HG03064 (cell line): ENCODE results near the gene CCSER1.

ENCODE experiments used
- ATAC-seq: cut with Tn5 transposase; IDR thresholded peaks from one replicate; pipeline ENCODE4 v1.9.1; 2021; ENCODE audit warnings: low read depth; ENCODE audit not compliant: unreplicated experiment

The CCSER1 gene

GRCh38 chr4:90127706-90128345 is 632 bp downstream of the CCSER1 start:
- ATAC-seq: peak; percentile 23

DNA sequence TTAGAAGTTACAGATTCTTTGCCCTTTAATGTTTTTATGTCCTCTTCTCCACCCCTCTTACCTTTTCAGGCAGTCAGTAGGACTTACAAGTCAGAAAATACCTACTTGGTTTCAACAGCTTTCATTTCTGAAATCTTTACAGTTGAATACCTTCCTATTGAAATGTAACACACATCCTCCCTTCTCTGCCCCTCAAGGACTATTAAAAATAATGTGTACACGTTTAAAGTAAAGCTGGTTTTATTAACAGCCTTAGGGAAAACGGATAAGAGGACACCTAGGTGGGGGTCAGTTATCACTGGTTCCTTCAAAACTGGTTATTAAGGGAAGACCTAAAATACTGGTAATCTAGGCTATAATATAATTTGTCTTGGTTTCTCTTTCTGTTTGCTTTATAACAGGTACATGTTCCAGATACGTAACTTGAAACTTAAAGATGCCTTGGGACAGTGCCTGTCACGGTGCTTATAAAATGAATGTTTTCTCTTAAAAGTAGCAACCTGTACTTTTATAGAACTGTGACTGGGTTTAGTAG is 1.8 kb downstream of the CCSER1 start:
- ATAC-seq: peak; percentile 37

DNA sequence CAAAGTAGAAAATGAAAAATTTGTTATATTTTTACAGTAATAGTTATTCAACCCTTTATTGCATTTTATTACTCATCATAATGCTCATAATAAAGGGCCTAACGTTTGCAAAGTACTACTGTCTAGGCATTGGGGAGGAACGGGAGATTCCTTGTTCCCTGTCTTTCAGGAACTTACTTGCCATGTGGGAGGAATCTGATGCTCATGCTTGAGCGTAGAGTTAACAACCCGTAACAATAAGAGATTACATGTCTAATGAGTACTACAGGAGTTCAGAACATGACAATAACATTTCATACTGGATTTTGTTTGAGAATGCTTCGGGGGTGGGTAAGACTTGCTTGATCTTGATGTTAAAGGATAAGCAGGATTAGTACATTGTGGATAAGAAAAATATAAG is 2.9 kb downstream of the CCSER1 start:
- ATAC-seq: no peak

- no peak for ATAC-seq
Measured at GRCh38 chr4:90137555-90137954, 10.4 kb downstream of the CCSER1 start.

DNA sequence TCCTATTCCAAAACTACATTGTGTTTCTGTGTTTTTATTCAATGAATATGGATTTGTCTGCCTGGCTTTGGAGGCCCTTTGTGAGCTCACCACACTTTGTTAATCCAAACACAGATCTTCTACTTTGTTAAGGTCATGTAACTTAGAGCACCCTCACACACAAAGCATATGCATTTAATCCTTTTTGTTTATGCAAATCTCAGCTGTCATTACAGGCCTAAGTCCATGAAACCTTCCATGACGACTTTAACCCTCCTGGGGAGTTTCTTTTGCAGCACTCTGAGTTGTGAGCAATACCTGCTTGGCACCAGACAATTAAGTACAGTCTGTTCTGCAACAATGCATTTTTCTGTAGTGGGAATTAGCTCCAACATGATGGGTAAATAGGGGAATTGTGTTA is 14.9 kb downstream of the CCSER1 start:
- ATAC-seq: no peak

DNA sequence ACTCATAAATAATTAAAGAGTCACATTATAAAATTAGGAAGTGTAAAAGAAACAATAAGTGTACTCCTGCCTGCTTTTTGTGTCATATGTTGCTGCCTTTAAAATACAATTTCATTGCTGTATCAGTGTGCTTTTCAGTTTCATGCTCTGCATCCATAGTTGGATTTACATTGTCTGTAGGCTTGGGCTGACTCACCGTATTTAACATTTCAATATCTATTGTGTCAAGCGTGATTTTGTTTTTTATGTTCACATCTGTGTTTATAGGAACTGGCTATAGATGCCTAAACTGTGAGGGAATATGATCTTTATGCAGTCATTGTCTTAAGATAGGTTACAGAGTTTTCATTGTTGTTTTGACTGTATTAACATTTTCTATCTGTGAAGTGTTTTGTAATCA is 18.1 kb downstream of the CCSER1 start:
- ATAC-seq: no peak

- no peak for ATAC-seq
Measured at GRCh38 chr4:90146306-90146705, 19.1 kb downstream of the CCSER1 start.

GRCh38 chr4:90148574-90149148 is 21.5 kb downstream of the CCSER1 start:
- no peak for ATAC-seq

- no peak for ATAC-seq
Measured at GRCh38 chr4:90152024-90152423, 24.8 kb downstream of the CCSER1 start.

DNA sequence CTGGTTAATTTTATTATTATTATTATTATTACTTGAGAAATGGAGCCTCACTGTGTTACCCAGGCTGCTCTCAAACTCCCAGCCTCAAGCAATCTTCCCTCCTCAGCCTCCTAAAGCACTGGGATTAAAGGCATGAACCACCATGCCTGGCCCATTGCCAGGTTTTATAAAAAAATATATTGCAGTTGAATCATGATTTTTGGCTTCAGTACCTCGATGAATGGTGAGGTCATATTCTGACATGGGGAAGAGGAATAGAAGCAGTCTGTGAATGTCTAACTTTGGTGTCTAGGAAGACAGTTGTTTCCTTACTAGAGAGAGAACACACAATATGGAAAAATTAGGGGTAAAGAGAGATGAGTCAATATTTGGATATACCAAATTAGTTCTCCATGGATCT is 32.0 kb downstream of the CCSER1 start:
- ATAC-seq: no peak

DNA sequence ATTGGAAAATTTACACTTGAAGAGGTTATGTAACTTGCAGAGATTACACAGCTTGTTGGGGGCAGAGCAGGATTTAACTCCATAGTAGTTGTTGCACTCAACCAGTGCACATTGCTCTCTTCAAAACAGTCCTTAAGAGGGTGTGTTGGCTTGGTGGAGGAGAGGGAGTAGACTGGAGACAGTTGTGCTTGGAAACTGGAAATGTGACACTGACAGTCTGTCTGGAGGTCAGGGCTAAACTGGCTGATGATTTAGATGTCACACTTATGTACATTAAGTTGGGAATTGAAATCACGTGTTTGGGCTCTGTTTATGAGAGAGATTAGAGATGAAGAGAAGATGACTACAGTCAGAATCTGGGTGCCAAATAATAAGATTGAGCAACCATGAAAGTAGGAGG is 32.9 kb downstream of the CCSER1 start:
- no peak for ATAC-seq

DNA sequence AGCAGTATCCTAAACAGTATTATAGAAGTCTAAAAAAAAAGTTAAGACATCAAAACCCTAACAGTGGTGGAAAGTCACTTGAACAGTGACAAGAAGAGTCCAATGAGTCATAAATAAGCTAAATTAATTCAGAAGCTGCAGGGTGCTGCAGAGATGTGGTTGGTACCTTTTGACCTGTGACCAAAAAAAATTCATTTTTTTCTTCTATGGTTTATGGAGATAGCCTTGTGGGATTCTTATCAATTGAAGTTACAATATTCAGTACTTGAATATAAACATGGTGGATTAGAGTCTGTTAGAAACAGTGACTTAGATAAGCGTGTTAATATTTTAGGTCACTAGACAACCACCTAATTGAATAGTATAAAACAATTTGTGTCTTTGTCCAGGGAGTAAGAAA is 35.4 kb downstream of the CCSER1 start:
- no peak for ATAC-seq

GRCh38 chr4:90163872-90164271 is 36.7 kb downstream of the CCSER1 start:
- ATAC-seq: no peak

DNA sequence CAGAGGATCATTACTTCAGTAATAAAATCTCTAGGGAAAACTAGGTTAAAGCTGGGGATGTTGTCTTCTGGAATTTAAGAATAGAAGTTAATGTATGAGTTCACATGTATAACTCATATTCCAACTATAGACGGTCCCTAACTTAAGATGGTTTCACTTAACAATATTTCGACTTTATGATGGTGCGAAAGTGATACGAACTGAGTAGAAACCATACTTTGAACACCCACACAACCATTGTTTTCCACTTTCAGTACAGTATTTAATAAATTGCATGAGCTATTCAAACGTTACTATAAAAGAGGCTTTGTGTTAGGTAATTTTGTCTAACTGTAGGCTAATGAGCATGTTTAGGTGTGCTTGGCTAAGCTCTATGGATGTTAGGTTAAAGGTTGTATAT is 38.7 kb downstream of the CCSER1 start:
- ATAC-seq: no peak

- no peak for ATAC-seq
Measured at GRCh38 chr4:90171491-90171890, 44.3 kb downstream of the CCSER1 start.

DNA sequence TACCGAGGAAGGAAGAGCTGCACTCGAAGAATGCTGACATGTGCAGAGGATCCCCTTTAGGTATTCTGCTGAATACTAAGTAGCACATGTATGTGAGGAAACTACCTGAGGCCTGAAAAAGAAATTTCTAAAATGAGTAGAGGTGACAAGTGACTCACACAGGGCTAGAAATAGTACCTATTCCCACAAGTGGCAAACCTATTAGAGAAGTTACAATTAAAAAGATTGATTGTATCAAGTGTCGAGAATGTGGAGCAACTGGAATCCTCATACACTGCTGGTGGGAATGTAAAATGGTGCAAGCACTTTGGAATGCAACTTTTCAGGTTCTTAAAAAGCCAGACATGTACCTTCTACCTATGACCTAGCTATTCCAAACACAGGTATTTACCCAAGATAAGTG is 47.4 kb downstream of the CCSER1 start:
- no peak for ATAC-seq

DNA sequence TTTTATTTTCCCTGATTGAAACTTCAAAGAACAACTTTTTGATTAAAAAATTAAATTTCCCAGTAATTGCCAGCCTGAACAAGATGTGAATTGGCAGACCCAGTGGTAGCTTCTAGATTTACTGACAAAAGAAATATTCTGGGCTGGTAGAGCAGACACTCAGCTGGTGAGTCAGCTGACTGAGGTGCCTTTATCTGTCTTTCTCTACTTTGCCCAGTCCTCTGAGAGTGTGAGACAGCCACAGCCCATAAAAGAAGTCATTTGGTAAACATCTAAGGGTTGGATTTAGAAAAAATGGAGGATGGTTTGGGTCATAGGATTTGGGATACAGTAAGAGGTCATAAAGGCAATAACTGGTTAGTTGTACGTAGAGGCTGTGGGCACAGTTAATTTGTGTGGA is 54.5 kb downstream of the CCSER1 start:
- no peak for ATAC-seq

GRCh38 chr4:90183254-90183653 is 56.1 kb downstream of the CCSER1 start:
- no peak for ATAC-seq

DNA sequence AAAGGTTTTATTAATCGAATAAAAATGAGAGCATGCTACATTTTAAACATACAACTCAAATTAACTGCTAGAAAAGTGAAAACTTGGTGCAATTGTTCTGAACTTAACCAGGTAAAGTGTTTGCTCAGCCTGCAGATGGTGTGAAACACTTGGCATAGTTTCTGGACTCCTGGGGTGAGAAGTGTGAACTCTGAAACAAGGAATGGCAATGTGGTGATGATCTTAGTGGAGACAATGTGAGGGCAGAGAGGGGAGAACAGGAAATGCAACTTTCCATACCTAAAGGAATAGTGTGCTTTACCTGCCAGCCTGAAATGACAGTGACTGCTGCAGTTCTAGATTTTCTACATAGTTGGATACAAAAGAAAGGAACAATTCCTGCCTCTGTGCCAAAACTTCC is 57.4 kb downstream of the CCSER1 start:
- ATAC-seq: no peak

DNA sequence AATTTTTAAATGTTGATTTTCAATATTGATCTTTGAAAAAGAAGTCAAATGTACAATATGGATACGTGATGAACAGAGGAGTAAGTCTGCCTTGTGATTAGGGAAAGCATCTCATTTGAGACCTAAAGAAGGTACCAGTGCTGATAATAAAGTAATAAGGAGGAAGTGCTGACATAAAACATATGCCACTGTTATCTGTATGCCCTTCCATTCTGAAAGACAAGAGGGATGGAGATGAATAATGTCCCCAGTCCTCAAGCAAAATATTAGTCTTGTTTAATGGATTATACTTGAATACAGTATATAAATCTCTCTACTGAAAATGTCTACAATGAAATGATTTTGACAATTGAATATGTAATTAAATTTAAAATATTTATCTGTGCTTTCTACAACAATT is 58.2 kb downstream of the CCSER1 start:
- ATAC-seq: no peak

DNA sequence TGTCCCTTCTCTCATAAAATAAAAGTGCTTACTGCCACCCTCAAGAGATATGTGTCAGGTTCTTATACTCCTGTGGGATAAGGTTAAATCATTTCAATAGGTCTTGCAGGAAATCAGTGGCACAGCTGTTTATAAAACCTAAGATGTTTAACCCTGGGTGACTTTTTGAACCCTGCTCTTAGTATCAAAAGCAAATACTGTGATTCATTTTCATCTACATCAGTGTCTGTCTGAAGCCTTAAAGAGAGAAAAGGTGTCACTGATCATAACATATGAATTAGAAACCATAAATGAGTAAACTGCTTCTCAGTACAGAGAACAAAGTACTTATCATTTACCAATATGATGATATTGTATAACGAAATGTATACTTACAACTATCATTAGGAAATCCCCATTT is 59.0 kb downstream of the CCSER1 start:
- ATAC-seq: no peak

DNA sequence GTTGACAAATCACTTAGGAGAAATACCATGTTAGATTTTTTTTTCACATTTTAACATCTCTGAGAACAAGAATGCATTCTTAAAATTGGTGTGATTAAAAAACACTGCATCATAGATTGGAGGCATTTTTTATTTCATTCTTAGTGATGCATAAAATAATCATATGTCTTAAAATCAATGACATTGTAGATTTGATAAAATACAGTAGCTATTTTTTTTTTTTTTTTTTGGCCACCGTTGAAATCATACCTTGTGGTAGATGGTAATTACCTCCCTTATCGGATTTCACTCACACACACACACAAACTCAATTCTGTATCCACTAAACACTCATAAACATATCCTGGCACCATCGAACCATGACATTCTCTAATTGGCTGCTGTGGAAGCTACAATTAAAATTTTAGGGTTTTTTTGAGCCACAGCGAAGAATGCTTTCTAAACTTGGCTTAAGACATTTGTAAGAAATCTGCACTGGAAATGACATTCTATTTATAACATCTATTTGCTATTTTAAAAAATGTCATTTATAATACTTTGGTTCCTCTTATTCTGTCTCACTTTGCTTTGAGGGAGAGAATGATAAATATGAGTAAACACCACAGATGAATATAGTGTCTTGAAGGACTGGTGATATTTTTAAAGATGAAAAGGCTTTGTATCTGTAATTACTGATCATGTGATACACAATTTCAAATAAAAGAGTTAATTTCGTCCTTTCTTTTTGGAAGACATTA is 60.1 kb downstream of the CCSER1 start:
- no peak for ATAC-seq
